ENCODE measurements around the gene HEBP1. TPM values are rescaled to one million over a fixed set of nuclear protein-coding genes. Genes with fewer than 3 reads are reported as not detected.

The HEBP1 gene
- total and polyA plus RNA-seq, 8 donors: 58.9 to 81.1 (median 66.7) TPM

- TF ChIP-seq CTCF (IDR thresholded peaks at IDR 0.05): no peak
- no peaks in the 10 kb centered on the region for H3K9me3 ChIP-seq
- peaks cover 0 to 42% of the 10 kb centered on the region in 2 donors for H3K36me3 ChIP-seq
- H3K27ac ChIP-seq: peak overlapping the region; percentile 45 to 49
- no peaks in the 10 kb centered on the region for H3K27me3 ChIP-seq
- intact Hi-C loops (cut with DNase I): no loop called here
- peak in 1 of 4 donors; percentile 33 for DNase-seq
- no peak overlapping the region for H3K4me3 ChIP-seq
- peaks cover 5 to 31% of the 10 kb centered on the region in 2 donors for H3K4me1 ChIP-seq
- peak; percentile 13 for ATAC-seq
These were observed 20.9 kb downstream of the HEBP1 start for GRCh38 chr12:12979126-12979525.

DNA sequence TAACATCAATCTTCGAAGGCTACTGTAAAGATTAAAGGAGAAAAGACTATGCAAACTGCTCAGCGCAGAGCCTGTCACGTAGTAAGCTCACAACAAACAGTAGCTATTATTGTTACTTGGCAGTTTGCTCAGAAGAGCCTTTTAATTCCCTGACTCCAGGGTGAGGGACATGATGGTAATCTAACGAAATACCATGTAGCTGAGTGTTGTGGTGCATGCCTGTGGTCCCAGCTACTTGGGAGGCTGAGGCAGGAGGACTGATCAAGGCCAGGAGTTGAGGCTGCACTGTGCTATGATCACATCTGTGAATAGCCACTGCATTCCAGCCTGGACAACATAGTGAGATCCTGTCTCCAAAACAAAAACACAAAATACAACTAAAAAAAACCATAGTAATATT, 22.8 kb downstream of the HEBP1 start:
- intact Hi-C loops (cut with DNase I): no loop called here
- no peak for TF ChIP-seq CTCF (IDR thresholded peaks at IDR 0.05)
- Histone ChIP-seq H3K9me3 (peaks cover 0 to 13% of the 10 kb centered on the region in 2 donors), H3K36me3 (peaks cover 0 to 54% of the 10 kb centered on the region in 2 donors), H3K4me1 (peaks cover 5 to 28% of the 10 kb centered on the region in 2 donors), H3K27ac (peak overlapping the region; percentile 16 to 37), H3K27me3 (no peaks in the 10 kb centered on the region), H3K4me3 (no peak overlapping the region)
- DNase-seq (no peak), ATAC-seq (no peak)

GRCh38 chr12:12976366-12976765, 23.7 kb downstream of the HEBP1 start:
- Histone ChIP-seq H3K4me3 (no peak overlapping the region), H3K27ac (peak overlapping the region; percentile 55 to 66), H3K27me3 (no peaks in the 10 kb centered on the region), H3K9me3 (peaks cover 0 to 13% of the 10 kb centered on the region in 2 donors), H3K36me3 (peaks cover 0 to 60% of the 10 kb centered on the region in 2 donors), H3K4me1 (peaks cover 5 to 28% of the 10 kb centered on the region in 2 donors)
- TF ChIP-seq CTCF (IDR thresholded peaks at IDR 0.05): no peak
- DNase-seq (no peak), ATAC-seq (peak; percentile 63)
- intact Hi-C loops (cut with DNase I): no loop called here

GRCh38 chr12:12975322-12976077, 24.6 kb downstream of the HEBP1 start:
- TF ChIP-seq CTCF (IDR thresholded peaks at IDR 0.05): peak in 1 of 2 donors; percentile 23
- ATAC-seq: peak; percentile 68
- intact Hi-C loops (cut with DNase I): no loop called here
- no peak overlapping the region for H3K4me3 ChIP-seq
- H3K36me3 ChIP-seq: peaks cover 0 to 59% of the 10 kb centered on the region in 2 donors
- peaks cover 5 to 28% of the 10 kb centered on the region in 2 donors for H3K4me1 ChIP-seq
- DNase-seq: no peak
- no peaks in the 10 kb centered on the region for H3K27me3 ChIP-seq
- peaks cover 0 to 13% of the 10 kb centered on the region in 2 donors for H3K9me3 ChIP-seq
- H3K27ac ChIP-seq: peak overlapping the region; percentile 55 to 66

DNA sequence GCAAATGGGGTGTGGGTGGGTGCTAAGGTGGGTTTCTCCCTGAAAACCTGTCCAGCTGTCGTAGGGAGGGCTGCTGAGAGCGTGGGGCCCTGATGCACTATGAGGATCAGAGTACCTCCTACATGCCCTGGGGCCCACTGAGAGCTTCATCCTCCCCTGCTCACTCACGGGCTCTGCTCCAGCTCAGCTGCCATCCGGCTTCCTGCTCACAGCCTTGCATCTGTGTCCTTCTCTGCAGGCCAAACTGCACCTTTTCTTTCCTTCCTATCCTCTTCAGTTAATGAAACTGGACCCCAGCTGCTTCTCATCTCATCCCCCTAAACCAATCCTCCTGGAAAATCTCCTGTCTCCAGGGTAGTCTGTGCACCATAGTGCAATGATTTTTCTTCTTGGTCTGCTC, 25.9 kb downstream of the HEBP1 start:
- peaks cover 0 to 13% of the 10 kb centered on the region in 2 donors for H3K9me3 ChIP-seq

More for the DNA sequence above, 25.9 kb downstream of the HEBP1 start:
- intact Hi-C loops (cut with DNase I): no loop called here
- Histone ChIP-seq H3K27me3 (no peaks in the 10 kb centered on the region), H3K36me3 (peaks cover 0 to 57% of the 10 kb centered on the region in 2 donors), H3K27ac (no peak overlapping the region), H3K4me3 (no peak overlapping the region), H3K4me1 (peaks cover 5 to 15% of the 10 kb centered on the region in 2 donors)
- ATAC-seq (no peak), DNase-seq (no peak)
- no peak for TF ChIP-seq CTCF (IDR thresholded peaks at IDR 0.05)

Data from left lung (tissue), 10 donors.